A549 (cell line): Measurements from ENCODE around the gene FAM221A. TPM values are rescaled to one million over a fixed set of nuclear protein-coding genes. Genes with fewer than 3 reads are reported as not detected.
"Not testable (repeated sequence)": the region's sequence is repeated elsewhere in the genome, so short reads cannot be mapped to it uniquely, and the experiment has no call there.

Experiments
- ATAC-seq, 2 experiments: fragments of 200-7000 bp in 1 of 2; fragments of >200 bp in 1 of 2; cut with Nextera tagmentation in 1 of 2; cut with Tn5 transposase in 1 of 2; 3 replicates each; pipeline versions ENCODE4 v1.8.0 to v1.9.1; 2018 to 2020; ENCODE audit warnings: mild to moderate bottlenecking in 1 of 2, moderate library complexity in 1 of 2
- CTCF ChIA-PET: fragments of 300-600 bp; sonication (Branson Sonifier 250); formaldehyde crosslinking; extraction: SDS; loops from one replicate; lab custom pipeline; 2021; ENCODE audit warnings: antibody characterized with exemption, inconsistent platforms; lab: Yijun Ruan, JAX
- POLR2A ChIA-PET: fragments of 350-600 bp; formaldehyde crosslinking; extraction: SDS; loops from one replicate; lab custom pipeline; 2021; ENCODE audit warnings: antibody characterized with exemption, inconsistent platforms; lab: Yijun Ruan, JAX
- DNase-seq, 2 experiments: peaks; one replicate each; pipeline versions ENCODE4 v3.0.0 to v3.0.0-alpha.2; 2011 to 2016; ENCODE audit warnings: low read depth in 1 of 2, low spot score in 1 of 2
- FAIRE-seq: peaks from 2 replicates; lab custom pipeline; 2011; peaks lifted over from hg19 to GRCh38; lab: Jason Lieb, UNC
- H3K27ac ChIP-seq, 2 experiments: fragments of >200 bp; sonication (Bioruptor Twin); formaldehyde crosslinking; 3 replicates each; pipeline ENCODE4 v1.5.1; 2016 to 2017
- H3K4me1 ChIP-seq: fragments of >200 bp; sonication (Bioruptor Twin); formaldehyde crosslinking; 3 replicates; pipeline ENCODE4 v1.6.1; 2016
- H3K4me2 ChIP-seq: fragments of >200 bp; sonication (Bioruptor Twin); formaldehyde crosslinking; 3 replicates; pipeline ENCODE4 v1.6.1; 2016
- H3K4me3 ChIP-seq: fragments of >200 bp; sonication (Bioruptor Twin); formaldehyde crosslinking; 3 replicates; pipeline ENCODE4 v1.5.1; 2016
- H3K9me3 ChIP-seq: fragments of >200 bp; sonication (Bioruptor Twin); formaldehyde crosslinking; 3 replicates; pipeline ENCODE4 v1.6.1; 2016
- ATOH8 ChIP-seq: fragments of 250-450 bp; sonication (Bioruptor Pico); IDR thresholded peaks from 2 replicates; pipeline ENCODE4 v1.5.0; 2020; ENCODE audit warnings: low read depth, mild to moderate bottlenecking, moderate library complexity
- CEBPB ChIP-seq, 2 experiments: fragments of >200 bp in 1 of 2; sonication (Bioruptor Twin) in 1 of 2; formaldehyde crosslinking in 1 of 2; IDR thresholded peaks; 2 replicates each; pipeline ENCODE4 v1.6.1; 2012 to 2016
- EHF ChIP-seq: fragments of 250-450 bp; sonication (Bioruptor Pico); IDR thresholded peaks from 2 replicates; pipeline ENCODE4 v1.5.0; 2020; ENCODE audit warnings: mild to moderate bottlenecking
- FOXS1 ChIP-seq: fragments of 250-450 bp; sonication (Bioruptor Pico); IDR thresholded peaks from 2 replicates; pipeline ENCODE4 v1.5.0; 2020; ENCODE audit warnings: mild to moderate bottlenecking, moderate library complexity
- GATA3 ChIP-seq: IDR thresholded peaks from 2 replicates; pipeline ENCODE4 v1.6.1; 2012; ENCODE audit warnings: borderline replicate concordance
- HEYL ChIP-seq: fragments of 250-450 bp; sonication (Bioruptor Pico); IDR thresholded peaks from 2 replicates; pipeline ENCODE4 v1.8.0; 2021; ENCODE audit warnings: mild to moderate bottlenecking, moderate library complexity
- HOXB13 ChIP-seq: fragments of 250-450 bp; sonication (Bioruptor Pico); IDR thresholded peaks from 2 replicates; pipeline ENCODE4 v1.5.0; 2020; ENCODE audit warnings: low read depth, mild to moderate bottlenecking, moderate library complexity
- HOXB5 ChIP-seq: fragments of 250-450 bp; sonication (Bioruptor Pico); IDR thresholded peaks from 2 replicates; pipeline ENCODE4 v1.5.0; 2020; ENCODE audit warnings: mild to moderate bottlenecking, moderate library complexity
- JUN ChIP-seq, 2 experiments: fragments of >200 bp; sonication (Bioruptor Twin); formaldehyde crosslinking; IDR thresholded peaks; 2 replicates in 1 of 2; 3 replicates in 1 of 2; pipeline ENCODE4 v1.6.1; 2016 to 2017
- KDM5A ChIP-seq: fragments of 200-600 bp; sonication (generic); IDR thresholded peaks from 2 replicates; pipeline ENCODE4 v1.6.1; 2016; ENCODE audit warnings: antibody characterized with exemption, mild to moderate bottlenecking
- MAFK ChIP-seq: fragments of 450-650 bp; IDR thresholded peaks from 2 replicates; pipeline ENCODE4 v1.6.1; 2014; ENCODE audit not compliant: partially characterized antibody
- MAX ChIP-seq: IDR thresholded peaks from 2 replicates; pipeline ENCODE4 v1.6.1; 2012
- NR3C1 ChIP-seq: fragments of >200 bp; sonication (Bioruptor Twin); formaldehyde crosslinking; IDR thresholded peaks from 3 replicates; pipeline ENCODE4 v1.6.1; 2017
- RARB ChIP-seq: fragments of 250-450 bp; sonication (Bioruptor Pico); IDR thresholded peaks from 2 replicates; pipeline ENCODE4 v1.8.0; 2021; ENCODE audit warnings: mild to moderate bottlenecking, moderate library complexity
- RCOR1 ChIP-seq: fragments of 150-350 bp; IDR thresholded peaks from 2 replicates; pipeline ENCODE4 v1.6.1; 2014; ENCODE audit warnings: antibody characterized with exemption, low read length, low read depth
- RFX5 ChIP-seq: fragments of 450-650 bp; IDR thresholded peaks from 2 replicates; pipeline ENCODE4 v1.7.1; 2014; ENCODE audit warnings: antibody characterized with exemption, mild to moderate bottlenecking, moderate library complexity
- ZC3H11A ChIP-seq: fragments of 450-650 bp; IDR thresholded peaks from 2 replicates; pipeline ENCODE4 v1.6.1; 2014; ENCODE audit warnings: antibody characterized with exemption, mild to moderate bottlenecking
- ZSCAN20 ChIP-seq: fragments of 250-450 bp; sonication (Bioruptor Pico); IDR thresholded peaks from 2 replicates; pipeline ENCODE4 v1.8.0; 2022; ENCODE audit warnings: mild to moderate bottlenecking, moderate library complexity
- WGBS: methylation state at CpG from one replicate; pipeline ENCODE4 v1.1.6; 2017; ENCODE audit errors: missing lambda C conversion rate; 5-methylcytosine and 5-hydroxymethylcytosine counted together
- polyA plus RNA-seq, 4 experiments: library from polyadenylated mRNA; depleted of rRNA in 3 of 4; stranded (reverse); fragments of >200 nt; fragmentation: RNase III in 1 of 4; extraction: RNeasy Plus Mini Kit Qiagen cat#74134 plus additional on column Dnase treatment in 1 of 4; gene quantifications; 2 replicates in 3 of 4; 3 replicates in 1 of 4; pipeline ENCODE4 v1.2.3, GENCODE V29; 2011 to 2017
- TF ChIP-seq, protein P1 (sequence below): fragments of >200 bp; sonication (Bioruptor Twin); formaldehyde crosslinking; IDR thresholded peaks from 3 replicates; pipeline ENCODE4 v1.6.1; 2016

The FAM221A gene
- polyA plus RNA-seq, 2 of the 4 experiments (the other 2 are of a cell fraction): 0.94 to 1.8 TPM

GRCh38 chr7:23715099-23715498 is 35.1 kb downstream of the FAM221A start:
- no peak overlapping the region for H3K27ac ChIP-seq
- no peak for ATAC-seq
- peaks cover 23% of the 10 kb centered on the region for H3K4me1 ChIP-seq
- FAIRE-seq: no peak
- H3K4me3 ChIP-seq: no peak overlapping the region
- H3K9me3 ChIP-seq: no peaks in the 10 kb centered on the region
- no peak for DNase-seq
- ChIA-PET CTCF (interaction anchor here (0.7 to 7.3 kb wide), 3 partner anchors 29 to 168 kb away, joined by 4 to 115 read pairs (median 6); no protein-coding TSS in a partner anchor), POLR2A (no interaction called here)
- H3K4me2 ChIP-seq: no peak overlapping the region
- 90% methylated on average over 6 of the region's 6 CpGs for WGBS
- TF ChIP-seq MAFK: no peak

DNA sequence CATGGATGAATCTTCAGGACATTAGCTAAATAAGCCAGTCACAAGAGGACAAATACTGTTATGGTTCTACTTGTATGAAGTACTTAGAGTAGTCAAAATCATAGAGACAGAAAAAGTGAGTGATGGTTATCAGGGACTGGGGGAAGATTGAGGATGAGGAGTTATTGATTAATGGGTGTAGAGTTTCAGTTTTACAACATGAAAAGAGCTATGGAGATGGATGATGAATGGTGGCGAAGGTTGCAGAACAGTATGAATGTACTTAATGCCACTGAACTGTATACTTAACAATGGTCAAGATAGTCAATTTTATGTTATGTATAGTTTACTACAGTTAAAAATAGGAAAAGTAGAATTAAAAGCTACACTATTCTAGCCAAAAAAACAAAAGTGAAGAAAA is 37.8 kb downstream of the FAM221A start:
- no peak for ATAC-seq
- CTCF ChIA-PET: interaction anchor here (0.6 to 1.9 kb wide), 4 partner anchors 21 to 1031 kb away, joined by 4 to 9 read pairs (median 5); no protein-coding TSS in a partner anchor

DNA sequence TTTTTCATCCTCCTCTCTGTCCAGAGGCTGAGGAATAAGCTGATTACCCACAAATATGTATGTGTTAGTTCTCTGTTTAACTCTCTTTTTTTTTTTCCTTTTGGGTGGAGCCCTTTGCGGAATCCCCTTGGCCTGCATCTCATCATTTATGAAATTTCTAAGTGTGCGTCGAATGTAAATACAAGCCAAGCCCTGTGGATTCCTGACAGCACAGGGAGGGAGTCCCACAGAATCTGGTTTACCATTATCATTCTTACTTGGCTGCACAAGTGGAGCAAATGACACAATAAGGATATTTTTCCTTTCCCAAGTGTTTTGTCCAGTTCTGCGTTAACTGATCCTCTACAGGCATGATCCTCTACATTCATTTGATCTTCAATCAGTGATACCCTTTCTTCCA is 41.5 kb downstream of the FAM221A start:
- H3K4me2 ChIP-seq: no peak overlapping the region
- TF ChIP-seq HOXB13 (CRISPR knock-in tag): no peak
- TF ChIP-seq EHF (CRISPR knock-in tag): no peak
- no peak for TF ChIP-seq NR3C1
- no peak for TF ChIP-seq RARB (CRISPR knock-in tag)
- no peak for TF ChIP-seq RFX5
- FAIRE-seq: no peak
- H3K4me1 ChIP-seq: no peaks in the 10 kb centered on the region
- DNase-seq: no peak
- no peak for ATAC-seq
- H3K9me3 ChIP-seq: no peaks in the 10 kb centered on the region
- POLR2A ChIA-PET: no interaction called here
- CTCF ChIA-PET: interaction anchor here (0.6 to 3.4 kb wide), 3 partner anchors 10 to 448 kb away, joined by 4 to 6 read pairs (median 4); no protein-coding TSS in a partner anchor
- no peak overlapping the region for H3K27ac ChIP-seq
- 72% methylated on average over 4 of the region's 4 CpGs for whole genome bisulfite sequencing
- H3K4me3 ChIP-seq: no peak overlapping the region

More for the DNA sequence above, 37.8 kb downstream of the FAM221A start:
- FAIRE-seq (no peak), DNase-seq (no peak)
- POLR2A ChIA-PET: no interaction called here
- H3K4me2 ChIP-seq: no peak overlapping the region
- no peaks in the 10 kb centered on the region for H3K9me3 ChIP-seq
- peaks cover 16% of the 10 kb centered on the region for H3K4me1 ChIP-seq
- WGBS: 95% methylated on average over 1 of the region's 1 CpG
- H3K27ac ChIP-seq: no peak overlapping the region
- no peak overlapping the region for H3K4me3 ChIP-seq
- TF ChIP-seq ZSCAN20 (CRISPR knock-in tag) (no peak), GATA3 (no peak), JUN (IDR thresholded peaks at IDR 0.05) (no peak), NR3C1 (no peak), KDM5A (no peak), RCOR1 (no peak), CEBPB (IDR thresholded peaks at IDR 0.05) (no peak), HOXB13 (CRISPR knock-in tag) (no peak), FOXS1 (CRISPR knock-in tag) (no peak), HEYL (CRISPR knock-in tag) (no peak), ZC3H11A (no peak)
- TF ChIP-seq, protein P1, sequence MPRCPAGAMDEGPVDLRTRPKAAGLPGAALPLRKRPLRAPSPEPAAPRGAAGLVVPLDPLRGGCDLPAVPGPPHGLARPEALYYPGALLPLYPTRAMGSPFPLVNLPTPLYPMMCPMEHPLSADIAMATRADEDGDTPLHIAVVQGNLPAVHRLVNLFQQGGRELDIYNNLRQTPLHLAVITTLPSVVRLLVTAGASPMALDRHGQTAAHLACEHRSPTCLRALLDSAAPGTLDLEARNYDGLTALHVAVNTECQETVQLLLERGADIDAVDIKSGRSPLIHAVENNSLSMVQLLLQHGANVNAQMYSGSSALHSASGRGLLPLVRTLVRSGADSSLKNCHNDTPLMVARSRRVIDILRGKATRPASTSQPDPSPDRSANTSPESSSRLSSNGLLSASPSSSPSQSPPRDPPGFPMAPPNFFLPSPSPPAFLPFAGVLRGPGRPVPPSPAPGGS: no peak

DNA sequence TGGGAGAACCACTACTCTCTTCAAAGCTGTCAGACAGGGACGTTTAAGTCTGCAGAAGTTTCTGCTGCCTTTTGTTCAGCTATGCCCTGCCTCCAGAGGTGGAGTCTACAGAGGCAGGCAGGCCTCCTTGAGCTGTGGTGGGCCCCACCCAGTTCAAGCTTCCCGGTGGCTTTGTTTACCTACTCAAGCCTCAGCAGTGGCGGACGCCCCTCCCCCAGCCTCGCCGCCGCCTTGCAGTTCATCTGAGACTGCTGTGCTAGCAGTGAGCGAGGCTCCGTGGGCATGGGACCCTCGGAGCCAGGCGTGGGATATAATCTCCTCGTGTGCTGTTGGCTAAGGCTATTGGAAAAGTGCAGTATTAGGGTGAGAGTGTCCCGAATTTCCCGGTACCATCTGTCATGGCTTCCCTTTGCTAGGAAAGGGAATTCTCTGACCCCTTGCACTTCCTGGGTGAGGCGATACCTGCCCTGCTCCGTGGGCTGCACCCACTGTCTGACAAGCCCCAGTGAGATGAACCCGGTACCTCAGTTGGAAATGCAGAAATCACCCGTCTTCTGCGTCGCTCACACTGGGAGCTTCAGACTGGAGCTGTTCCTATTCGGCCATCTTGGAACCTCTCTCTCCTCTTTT is 42.7 kb downstream of the FAM221A start:
- Histone ChIP-seq H3K4me3 (peak overlapping the region; percentile 53), H3K4me2 (peak overlapping the region; percentile 55), H3K27ac (peak overlapping the region; percentile 77 to 89)
- 9% methylated on average over 19 of the region's 21 CpGs for WGBS
- FAIRE-seq, H3K4me1 ChIP-seq, H3K9me3 ChIP-seq: not testable (repeated sequence)
- peak in 1 of 2 experiments; percentile 71; a peak in 3 of 6 replicates for ATAC-seq
- ChIA-PET POLR2A (interaction anchor here (1.1 to 1.4 kb wide), 2 partner anchors 9 to 125 kb away, joined by 4 to 7 read pairs; partner anchors contain the start of gene CCDC126), CTCF (interaction anchor here (1.9 kb wide), 1 partner anchor 11 kb away, joined by 4 read pairs; no protein-coding TSS in a partner anchor)
- peak in 1 of 2 experiments; percentile 65 for DNase-seq
- TF ChIP-seq ATOH8 (CRISPR knock-in tag): 0 out of 2 replicates have a peak, but pooled peaks have one; percentile 14
- TF ChIP-seq HOXB5 (CRISPR knock-in tag): 0 out of 2 replicates have a peak, but pooled peaks have one; percentile 23
- TF ChIP-seq MAX: 0 out of 2 replicates have a peak, but pooled peaks have one; percentile 36
- 0 out of 2 replicates have a peak, but pooled peaks have one; percentile 38 for TF ChIP-seq HOXB13 (CRISPR knock-in tag)

DNA sequence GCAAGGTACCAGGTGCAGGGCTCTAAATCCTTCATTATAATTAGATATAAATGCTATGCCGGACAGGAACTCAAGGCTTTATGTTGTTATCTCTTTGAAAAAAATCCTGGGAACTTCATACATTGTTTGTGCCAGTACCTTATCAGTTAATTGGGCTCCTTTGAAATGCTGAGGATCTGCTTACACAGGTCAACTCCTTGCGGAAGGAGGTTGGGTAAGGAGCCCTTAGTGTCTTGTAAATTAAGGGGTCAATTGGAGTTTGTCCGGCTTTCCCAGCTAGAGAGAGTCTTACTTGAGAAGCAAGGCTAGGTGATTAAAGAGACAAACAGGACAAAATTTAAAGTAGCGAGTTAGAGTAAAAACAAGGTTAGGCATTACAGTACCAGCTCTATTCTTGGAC is 44.1 kb downstream of the FAM221A start:
- POLR2A ChIA-PET, ATAC-seq, FAIRE-seq, H3K4me1 ChIP-seq, DNase-seq, H3K9me3 ChIP-seq, H3K4me3 ChIP-seq, H3K27ac ChIP-seq, H3K4me2 ChIP-seq: not testable (repeated sequence)
- WGBS: 93% methylated on average over 4 of the region's 4 CpGs
- CTCF ChIA-PET: interaction anchor here (1.1 kb wide), 1 partner anchor 10 kb away, joined by 3 read pairs; no protein-coding TSS in a partner anchor
